HEK293 (cell line): ENCODE data around the gene HDHD5.

Experiments
- KLF7 ChIP-seq: fragments of 450-650 bp; formaldehyde crosslinking; IDR thresholded peaks from 2 replicates; pipeline ENCODE4 v1.5.1; 2016; ENCODE audit warnings: missing biosample characterization, missing genetic modification characterization, borderline replicate concordance
- MEIS1 ChIP-seq: sonication (generic); formaldehyde crosslinking; IDR thresholded peaks from 2 replicates; pipeline ENCODE4 v1.8.1; 2022; ENCODE audit warnings: missing genetic modification reagents, mild to moderate bottlenecking, borderline replicate concordance
- MYNN ChIP-seq: fragments of 450-650 bp; formaldehyde crosslinking; IDR thresholded peaks from 2 replicates; pipeline ENCODE4 v1.5.1; 2016; ENCODE audit warnings: missing biosample characterization, missing genetic modification characterization, borderline replicate concordance
- SCRT2 ChIP-seq: fragments of 450-650 bp; formaldehyde crosslinking; IDR thresholded peaks from 2 replicates; pipeline ENCODE4 v1.5.1; 2016; ENCODE audit warnings: missing biosample characterization, missing genetic modification characterization
- SETDB1 ChIP-seq: IDR thresholded peaks from one replicate; pipeline ENCODE4 v1.6.1; 2017; ENCODE audit warnings: mild to moderate bottlenecking, low read length, moderate library complexity, mixed read lengths; ENCODE audit not compliant: insufficient read length
- SP3 ChIP-seq: fragments of 450-650 bp; formaldehyde crosslinking; IDR thresholded peaks from 2 replicates; pipeline ENCODE4 v1.5.1; 2016; ENCODE audit warnings: missing biosample characterization, missing genetic modification characterization
- ZBTB1 ChIP-seq: fragments of 450-650 bp; formaldehyde crosslinking; IDR thresholded peaks from 2 replicates; pipeline ENCODE4 v1.5.1; 2016; ENCODE audit warnings: missing biosample characterization, missing genetic modification characterization
- ZBTB11 ChIP-seq: fragments of 450-650 bp; formaldehyde crosslinking; conservative IDR thresholded peaks from 2 replicates; pipeline ENCODE4 v1.5.1; 2016; ENCODE audit warnings: low read depth, missing biosample characterization, missing genetic modification characterization
- ZNF157 ChIP-seq: fragments of 450-650 bp; formaldehyde crosslinking; IDR thresholded peaks from 2 replicates; pipeline ENCODE4 v1.5.1; 2016; ENCODE audit warnings: missing biosample characterization, missing genetic modification characterization
- ZNF184 ChIP-seq: fragments of 450-650 bp; IDR thresholded peaks from 2 replicates; pipeline ENCODE4 v1.5.1; 2018; ENCODE audit warnings: missing biosample characterization, mild to moderate bottlenecking, missing genetic modification characterization
- ZNF211 ChIP-seq: fragments of 450-650 bp; formaldehyde crosslinking; IDR thresholded peaks from 2 replicates; pipeline ENCODE4 v1.5.1; 2016; ENCODE audit warnings: low read depth, missing biosample characterization, missing genetic modification characterization
- ZNF223 ChIP-seq: fragments of 450-650 bp; formaldehyde crosslinking; IDR thresholded peaks from 2 replicates; pipeline ENCODE4 v1.5.1; 2016; ENCODE audit warnings: missing biosample characterization, missing genetic modification characterization
- ZNF239 ChIP-seq: fragments of 450-650 bp; formaldehyde crosslinking; IDR thresholded peaks from 2 replicates; pipeline ENCODE4 v1.5.1; 2016; ENCODE audit warnings: missing biosample characterization, missing genetic modification characterization
- ZNF280C ChIP-seq: fragments of 450-650 bp; formaldehyde crosslinking; IDR thresholded peaks from 2 replicates; pipeline ENCODE4 v1.5.1; 2016; ENCODE audit warnings: missing biosample characterization, missing genetic modification characterization
- ZNF280D ChIP-seq: fragments of 450-650 bp; formaldehyde crosslinking; IDR thresholded peaks from 2 replicates; pipeline ENCODE4 v1.5.1; 2016; ENCODE audit warnings: missing biosample characterization, missing genetic modification characterization
- ZNF302 ChIP-seq: fragments of 450-650 bp; formaldehyde crosslinking; IDR thresholded peaks from 2 replicates; pipeline ENCODE4 v1.5.1; 2016; ENCODE audit warnings: missing biosample characterization, missing genetic modification characterization, low read depth
- ZNF311 ChIP-seq: fragments of 450-650 bp; formaldehyde crosslinking; IDR thresholded peaks from 2 replicates; pipeline ENCODE4 v1.5.1; 2017; ENCODE audit warnings: missing biosample characterization, missing genetic modification characterization, borderline replicate concordance
- ZNF335 ChIP-seq: fragments of 450-650 bp; formaldehyde crosslinking; conservative IDR thresholded peaks from 2 replicates; pipeline ENCODE4 v1.5.1; 2016; ENCODE audit warnings: missing biosample characterization, missing genetic modification characterization
- ZNF426 ChIP-seq: fragments of 450-650 bp; formaldehyde crosslinking; IDR thresholded peaks from 2 replicates; pipeline ENCODE4 v1.5.1; 2017; ENCODE audit warnings: missing biosample characterization, missing genetic modification characterization, mild to moderate bottlenecking, inconsistent platforms, moderate library complexity
- ZNF488 ChIP-seq: fragments of 450-650 bp; formaldehyde crosslinking; IDR thresholded peaks from 2 replicates; pipeline ENCODE4 v1.5.1; 2016; ENCODE audit warnings: missing biosample characterization, missing genetic modification characterization
- ZNF514 ChIP-seq: fragments of 450-650 bp; formaldehyde crosslinking; IDR thresholded peaks from 2 replicates; pipeline ENCODE4 v1.5.1; 2016; ENCODE audit warnings: missing biosample characterization, missing genetic modification characterization
- ZNF521 ChIP-seq: fragments of 450-650 bp; formaldehyde crosslinking; IDR thresholded peaks from 2 replicates; pipeline ENCODE4 v1.5.1; 2017; ENCODE audit warnings: missing biosample characterization, mild to moderate bottlenecking, missing genetic modification characterization
- ZNF555 ChIP-seq: fragments of 450-650 bp; formaldehyde crosslinking; conservative IDR thresholded peaks from 2 replicates; pipeline ENCODE4 v1.5.1; 2017; ENCODE audit warnings: missing biosample characterization, mild to moderate bottlenecking, missing genetic modification characterization, inconsistent platforms
- ZNF571 ChIP-seq: fragments of 450-650 bp; formaldehyde crosslinking; IDR thresholded peaks from 2 replicates; pipeline ENCODE4 v1.5.0; 2017; ENCODE audit warnings: missing biosample characterization, missing genetic modification characterization
- ZNF624 ChIP-seq: fragments of 450-650 bp; formaldehyde crosslinking; IDR thresholded peaks from 2 replicates; pipeline ENCODE4 v1.5.1; 2017; ENCODE audit warnings: missing biosample characterization, missing genetic modification characterization
- ZNF701 ChIP-seq: fragments of 450-650 bp; formaldehyde crosslinking; IDR thresholded peaks from 2 replicates; pipeline ENCODE4 v1.5.1; 2016; ENCODE audit warnings: missing biosample characterization, missing genetic modification characterization
- TF ChIP-seq, protein P1 (sequence below): fragments of 450-650 bp; formaldehyde crosslinking; IDR thresholded peaks from 2 replicates; pipeline ENCODE4 v1.5.1; 2017; ENCODE audit warnings: missing biosample characterization, missing genetic modification characterization

HDHD5 gene

GRCh38 chr22:17121233-17122195, 37.6 kb downstream of the HDHD5 start, which contains the start of gene TMEM121B (continued):
- TF ChIP-seq ZNF280D (tag by site-specific recombination) = peak; percentile 73; the same call in 1 of the 2 replicates
- TF ChIP-seq ZNF280C (tag by site-specific recombination) = no peak
- TF ChIP-seq ZNF701 (tag by site-specific recombination) = no peak
- no peak for TF ChIP-seq ZBTB1 (tag by site-specific recombination)
- TF ChIP-seq ZNF211 (tag by site-specific recombination) = no peak
- TF ChIP-seq ZNF239 (tag by site-specific recombination) = no peak
- TF ChIP-seq, protein P1, sequence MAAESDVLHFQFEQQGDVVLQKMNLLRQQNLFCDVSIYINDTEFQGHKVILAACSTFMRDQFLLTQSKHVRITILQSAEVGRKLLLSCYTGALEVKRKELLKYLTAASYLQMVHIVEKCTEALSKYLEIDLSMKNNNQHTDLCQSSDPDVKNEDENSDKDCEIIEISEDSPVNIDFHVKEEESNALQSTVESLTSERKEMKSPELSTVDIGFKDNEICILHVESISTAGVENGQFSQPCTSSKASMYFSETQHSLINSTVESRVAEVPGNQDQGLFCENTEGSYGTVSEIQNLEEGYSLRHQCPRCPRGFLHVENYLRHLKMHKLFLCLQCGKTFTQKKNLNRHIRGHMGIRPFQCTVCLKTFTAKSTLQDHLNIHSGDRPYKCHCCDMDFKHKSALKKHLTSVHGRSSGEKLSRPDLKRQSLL (tag by site-specific recombination) = no peak
- TF ChIP-seq MYNN = no peak
- no peak for TF ChIP-seq ZNF488 (tag by site-specific recombination)
- peak; percentile 63 for TF ChIP-seq ZBTB11
- no peak for TF ChIP-seq ZNF624 (tag by site-specific recombination)
- TF ChIP-seq KLF7 (tag by site-specific recombination) = 0 out of 2 replicates have a peak, but pooled peaks have one; percentile 31
- TF ChIP-seq ZNF571 (tag by site-specific recombination) = no peak
- no peak for TF ChIP-seq ZNF223 (tag by site-specific recombination)
- no peak for TF ChIP-seq ZNF311 (tag by site-specific recombination)
- TF ChIP-seq ZNF184 (tag by site-specific recombination) = no peak
- TF ChIP-seq MEIS1 = no peak
- no peak for TF ChIP-seq ZNF555 (tag by site-specific recombination)
- peak; percentile 95 for TF ChIP-seq ZNF335
- TF ChIP-seq ZNF426 (tag by site-specific recombination) = no peak
- no peak for TF ChIP-seq ZNF302 (tag by site-specific recombination)
- no peak for TF ChIP-seq ZNF157
- TF ChIP-seq SCRT2 (tag by site-specific recombination) = no peak
- no peak for TF ChIP-seq ZNF514
- peak; percentile 86 for TF ChIP-seq SP3 (tag by site-specific recombination)
- no peak for TF ChIP-seq SETDB1
- TF ChIP-seq ZNF521 (tag by site-specific recombination) = no peak
